HepG2 (cell line): ENCODE data around the gene SMIM43. TPM values are rescaled to one million over a fixed set of nuclear protein-coding genes. Genes with fewer than 3 reads are reported as not detected.

Experiments used
- ATAC-seq: fragments of 200-7000 bp; cut with Tn5 transposase; 3 replicates; pipeline ENCODE4 v1.9.1; 2020; ENCODE audit warnings: mild to moderate bottlenecking, moderate library complexity
- BruUV-seq: library from RNA; stranded (reverse); fragments of 400-500 nt; replicated peaks from 2 replicates; lab custom pipeline; 2021; lab: Mats Ljungman, UMichigan
- CTCF ChIA-PET: fragments of 300-600 bp; formaldehyde crosslinking; extraction: SDS; loops from one replicate; lab custom pipeline; 2021; ENCODE audit warnings: low total read pairs, inconsistent platforms, low intra/inter-chr PET ratio; lab: Yijun Ruan, JAX
- POLR2A ChIA-PET: fragments of 350-600 bp; sonication (Branson Sonifier 250); formaldehyde crosslinking; loops from one replicate; lab custom pipeline; 2020; ENCODE audit warnings: antibody characterized with exemption, inconsistent platforms; lab: Yijun Ruan, JAX
- DNase-seq: peaks from one replicate; pipeline ENCODE4 v3.0.0-alpha.2; 2015; ENCODE audit warnings: low spot score
- FAIRE-seq: peaks from 3 replicates; lab custom pipeline; 2011; peaks lifted over from hg19 to GRCh38; lab: Jason Lieb, UNC
- H2AFZ ChIP-seq: one replicate; pipeline ENCODE4 v1.6.1; 2011; ENCODE audit warnings: low read length, inconsistent platforms
- H3K27ac ChIP-seq: fragments of 300-600 bp; 3 replicates; pipeline ENCODE4 v1.8.0; 2011; ENCODE audit warnings: mixed run types, mild to moderate bottlenecking, mixed read lengths, low read length, inconsistent platforms; ENCODE audit not compliant: insufficient read depth; ENCODE audit errors: extremely low read length
- H3K27me3 ChIP-seq, 2 experiments: fragments of 200-600 bp in 1 of 2; 2 replicates in 1 of 2; 3 replicates in 1 of 2; pipeline versions ENCODE4 v1.6.0 to v1.8.0; 2011; ENCODE audit warnings: low read length in 2 of 2, mild to moderate bottlenecking in 2 of 2, moderate library complexity in 2 of 2, inconsistent platforms in 1 of 2; ENCODE audit not compliant: insufficient read depth in 2 of 2, control insufficient read depth in 1 of 2
- H3K36me3 ChIP-seq, 2 experiments: fragments of 200-600 bp in 1 of 2; replicated peaks in 1 of 2; 2 replicates in 1 of 2; 3 replicates in 1 of 2; pipeline versions ENCODE4 v1.5.1 to v1.8.0; 2011; ENCODE audit warnings: low read length in 2 of 2, inconsistent platforms in 1 of 2; ENCODE audit not compliant: insufficient read depth in 2 of 2, control insufficient read depth in 1 of 2
- H3K4me1 ChIP-seq: 2 replicates; pipeline ENCODE4 v1.5.1; 2012; ENCODE audit warnings: low read length, inconsistent platforms; ENCODE audit not compliant: insufficient read depth
- H3K4me2 ChIP-seq: 2 replicates; pipeline ENCODE4 v1.6.0; 2011; ENCODE audit warnings: low read depth, low read length, inconsistent platforms
- H3K4me3 ChIP-seq, 3 experiments: fragments of 200-600 bp in 1 of 3; sonication (generic), shearing (Covaris generic) in 1 of 3; replicated peaks in 1 of 3; 2 replicates each; pipeline ENCODE4 v1.5.1; 2011 to 2016; ENCODE audit warnings: low read length in 3 of 3, inconsistent platforms in 2 of 3, low read depth in 2 of 3, mild to moderate bottlenecking in 2 of 3, control low read depth in 1 of 3, mixed read lengths in 1 of 3; ENCODE audit not compliant: insufficient read depth in 1 of 3
- H3K79me2 ChIP-seq: one replicate; pipeline ENCODE4 v1.6.1; 2011; ENCODE audit warnings: low read length, inconsistent platforms; ENCODE audit not compliant: insufficient read depth
- H3K9ac ChIP-seq: 2 replicates; pipeline ENCODE4 v1.6.0; 2011; ENCODE audit warnings: mild to moderate bottlenecking, low read depth, low read length, inconsistent platforms; ENCODE audit not compliant: insufficient read depth
- H3K9me3 ChIP-seq: 2 replicates; pipeline ENCODE4 v1.5.1; 2012; ENCODE audit warnings: mild to moderate bottlenecking, low read length
- H4K20me1 ChIP-seq: 2 replicates; pipeline ENCODE4 v1.6.0; 2011; ENCODE audit warnings: inconsistent platforms, mild to moderate bottlenecking, low read length, moderate library complexity; ENCODE audit not compliant: insufficient read depth
- ARHGAP35 ChIP-seq: sonication (generic); formaldehyde crosslinking; IDR thresholded peaks from 2 replicates; pipeline ENCODE4 v1.9.0; 2022; ENCODE audit warnings: mild to moderate bottlenecking, inconsistent platforms, moderate library complexity, missing genetic modification reagents, borderline replicate concordance
- BRD4 ChIP-seq: sonication (generic); formaldehyde crosslinking; IDR thresholded peaks from 2 replicates; pipeline ENCODE4 v1.4.0; 2020; ENCODE audit warnings: missing genetic modification reagents
- CENPT ChIP-seq: sonication (generic); formaldehyde crosslinking; IDR thresholded peaks from 2 replicates; pipeline ENCODE4 v1.8.0; 2022; ENCODE audit warnings: low read depth, mild to moderate bottlenecking, moderate library complexity, missing genetic modification reagents
- FLYWCH1 ChIP-seq: sonication (generic); formaldehyde crosslinking; IDR thresholded peaks from 2 replicates; pipeline ENCODE4 v1.8.1; 2023; ENCODE audit warnings: mild to moderate bottlenecking, missing genetic modification reagents
- MEIS1 ChIP-seq: sonication (generic); formaldehyde crosslinking; IDR thresholded peaks from 2 replicates; pipeline ENCODE4 v1.9.0; 2021; ENCODE audit warnings: mild to moderate bottlenecking, missing genetic modification reagents, moderate library complexity, borderline replicate concordance
- PCBP1 ChIP-seq: fragments of 200-400 bp; formaldehyde crosslinking; IDR thresholded peaks from 2 replicates; pipeline ENCODE4 v1.6.1; 2017; ENCODE audit warnings: mild to moderate bottlenecking, low read depth, low read length, borderline replicate concordance
- PCBP2 ChIP-seq: fragments of 200-400 bp; formaldehyde crosslinking; optimal IDR thresholded peaks from 2 replicates; pipeline ENCODE3; 2018; ENCODE audit warnings: low read length, low read depth; ENCODE audit not compliant: poor library complexity, severe bottlenecking
- SIN3B ChIP-seq: fragments of 150-350 bp; IDR thresholded peaks from 2 replicates; pipeline ENCODE4 v1.6.1; 2014; ENCODE audit warnings: low read length
- SP1 ChIP-seq, 2 experiments: fragments of 450-650 bp in 1 of 2; sonication (generic) in 1 of 2; formaldehyde crosslinking in 1 of 2; IDR thresholded peaks; 2 replicates each; pipeline versions ENCODE4 v1.4.0 to v1.6.1; 2016 to 2020; ENCODE audit warnings: missing genetic modification reagents in 1 of 2
- ZBTB20 ChIP-seq: sonication (generic); formaldehyde crosslinking; IDR thresholded peaks from 2 replicates; pipeline ENCODE4 v1.8.1; 2023; ENCODE audit warnings: missing genetic modification reagents, low read depth, mild to moderate bottlenecking, borderline replicate concordance
- ZC3H13 ChIP-seq: sonication (generic); formaldehyde crosslinking; IDR thresholded peaks from 2 replicates; pipeline ENCODE4 v1.8.1; 2023; ENCODE audit warnings: mild to moderate bottlenecking, missing genetic modification reagents, moderate library complexity
- ZNF101 ChIP-seq: sonication (generic); formaldehyde crosslinking; IDR thresholded peaks from 2 replicates; pipeline ENCODE4 v1.4.0; 2020; ENCODE audit warnings: mild to moderate bottlenecking, low read depth, missing genetic modification reagents, borderline replicate concordance
- ZNF331 ChIP-seq: sonication (generic); formaldehyde crosslinking; IDR thresholded peaks from 2 replicates; pipeline ENCODE4 v1.4.0; 2020; ENCODE audit warnings: missing genetic modification reagents
- ZNF510 ChIP-seq: sonication (generic); formaldehyde crosslinking; IDR thresholded peaks from 2 replicates; pipeline ENCODE4 v1.4.0; 2020; ENCODE audit warnings: low read depth, mild to moderate bottlenecking, missing genetic modification reagents
- ZNF883 ChIP-seq: sonication (generic); formaldehyde crosslinking; IDR thresholded peaks from 2 replicates; pipeline ENCODE4 v1.5.1; 2020; ENCODE audit warnings: mild to moderate bottlenecking, missing genetic modification reagents; ENCODE audit errors: not compliant biosample characterization
- WGBS: methylation state at CpG from one replicate; pipeline ENCODE4 v1.1.6; 2017; ENCODE audit warnings: low lambda C conversion rate; 5-methylcytosine and 5-hydroxymethylcytosine counted together
- in situ Hi-C: cut with HindIII; loops from 2 replicates; pipeline ENCODE4 v1.10.0; 2017; ENCODE audit warnings: low pct_unique_long_range_greater_than_20kb; ENCODE audit not compliant: extremely low pct_ligation_motif_present
- intact Hi-C: fragments of 100-400 bp; cut with micrococcal nuclease; formaldehyde crosslinking; loops from one replicate; pipeline ENCODE4 v1.10.0; 2022; ENCODE audit not compliant: unreplicated experiment
- polyA plus RNA-seq, 8 experiments: library from polyadenylated mRNA; depleted of rRNA in 3 of 8; stranded (reverse) in 7 of 8; unstranded in 1 of 8; fragments of >200 nt; fragmentation: Illumina TruSeq in 4 of 8; extraction: Trizol in 4 of 8; gene quantifications; 2 replicates each; pipeline versions ENCODE4 v1.2.1 to v1.2.3, GENCODE V29; 2011 to 2016; ENCODE audit warnings: low read depth in 4 of 8, missing spikeins in 1 of 8, mixed read lengths in 1 of 8; ENCODE audit not compliant: insufficient read depth in 1 of 8
- total RNA-seq, 5 experiments: library from RNA; depleted of rRNA; stranded (reverse); fragments of >200 nt; fragmentation: Illumina TruSeq; extraction: Trizol; gene quantifications; 2 replicates each; pipeline ENCODE4 v1.2.3, GENCODE V29; 2016; ENCODE audit warnings: low read depth in 1 of 5

The SMIM43 gene
- total and polyA plus RNA-seq, 2 of the 13 experiments (the other 11 are each of a cell fraction or from before 2014, with no cell fraction given): not detected

- POLR2A ChIA-PET: interaction anchor here (2.4 kb wide), 1 partner anchor 13 kb away, joined by 15 read pairs; the partner anchor contains the start of gene ANXA5
- 81% methylated on average over 3 of the region's 3 CpGs for WGBS
- no peak for FAIRE-seq
These were observed 55.1 kb downstream of the SMIM43 start for GRCh38 chr4:121709766-121710405.

More at GRCh38 chr4:121709766-121710405, 55.1 kb downstream of the SMIM43 start:
- intact Hi-C loops: loop anchor here (5.0 kb wide), 1 partner anchor 33 kb away; no protein-coding TSS in a partner anchor
- peaks cover 0 to 7% of the 10 kb centered on the region in 2 experiments; a peak in 2 of 5 replicates for H3K27me3 ChIP-seq
- no peak for DNase-seq
- in situ Hi-C loops: no loop called here
- TF ChIP-seq PCBP1 (no peak), ZNF101 (CRISPR knock-in tag) (no peak), ZNF883 (no peak), FLYWCH1 (CRISPR knock-in tag) (no peak), CENPT (CRISPR knock-in tag) (no peak), SIN3B (no peak), SP1 (IDR thresholded peaks at IDR 0.05) (no peak), SP1 (CRISPR knock-in tag; IDR thresholded peaks at IDR 0.05) (no peak), ZC3H13 (CRISPR knock-in tag) (no peak), BRD4 (CRISPR knock-in tag) (no peak), PCBP2 (no peak), ZNF331 (CRISPR knock-in tag) (no peak), MEIS1 (CRISPR knock-in tag) (no peak), ZBTB20 (CRISPR knock-in tag) (no peak), ZNF510 (CRISPR knock-in tag) (no peak), ARHGAP35 (CRISPR knock-in tag) (no peak)
- no TSS peak for BruUV-seq
- no peak overlapping the region for H2AFZ ChIP-seq
- H3K4me2 ChIP-seq: no peak overlapping the region
- no peaks in the 10 kb centered on the region for H4K20me1 ChIP-seq
- no peak overlapping the region for H3K9ac ChIP-seq
- no peak overlapping the region for H3K4me3 ChIP-seq
- H3K4me1 ChIP-seq: peaks cover 7% of the 10 kb centered on the region; the same call in 1 of the 2 replicates
- CTCF ChIA-PET: no interaction called here
- H3K79me2 ChIP-seq: no peaks in the 10 kb centered on the region
- H3K27ac ChIP-seq: no peak overlapping the region
- no peak for ATAC-seq
- no peaks in the 10 kb centered on the region for H3K36me3 ChIP-seq
- H3K9me3 ChIP-seq: no peaks in the 10 kb centered on the region

Other genes with a start within 250 kb of the SMIM43 start
- 342 and 477 TPM in 2 replicates for gene ANXA5, start 68.2 kb downstream of the SMIM43 start, total RNA-seq (2016; rRNA removed; fragmentation: Illumina TruSeq; extraction: Trizol)
- 175 and 209 TPM in 2 replicates for gene ANXA5, start 68.2 kb downstream of the SMIM43 start, polyA plus RNA-seq (2011; rRNA removed)
- 48.0 and 61.5 TPM in 2 replicates for gene EXOSC9, start 36.2 kb upstream of the SMIM43 start, total RNA-seq (2016; rRNA removed; fragmentation: Illumina TruSeq; extraction: Trizol)
- gene EXOSC9, start 36.2 kb upstream of the SMIM43 start, polyA plus RNA-seq (2011; rRNA removed): 22.0 and 26.0 TPM in 2 replicates
- gene CCNA2, start 58.7 kb upstream of the SMIM43 start, total RNA-seq (2016; rRNA removed; fragmentation: Illumina TruSeq; extraction: Trizol): 105 and 160 TPM in 2 replicates
- gene CCNA2, start 58.7 kb upstream of the SMIM43 start, polyA plus RNA-seq (2011; rRNA removed): 16.4 and 31.3 TPM in 2 replicates
- gene BBS7, start 105.3 kb upstream of the SMIM43 start, total RNA-seq (2016; rRNA removed; fragmentation: Illumina TruSeq; extraction: Trizol): 15.7 and 21.6 TPM in 2 replicates
- 8.8 and 9.0 TPM in 2 replicates for gene BBS7, start 105.3 kb upstream of the SMIM43 start, polyA plus RNA-seq (2011; rRNA removed)
- gene TRPC3, start 186.9 kb upstream of the SMIM43 start, total RNA-seq (2016; rRNA removed; fragmentation: Illumina TruSeq; extraction: Trizol): not detected in 2 replicates
- not detected in 2 replicates for gene TRPC3, start 186.9 kb upstream of the SMIM43 start, polyA plus RNA-seq (2011; rRNA removed)